ENCODE results near the gene TRIO. TPM values are rescaled to one million over a fixed set of nuclear protein-coding genes. Genes with fewer than 3 reads are reported as not detected.

Gene TRIO
- polyA plus RNA-seq, 3 donors, result 1.7 to 45.8 (median 2.1) TPM

GRCh38 chr5:14481349-14481748 is 338.2 kb downstream of the TRIO start:
- no peak for DNase-seq
- Mint-ChIP-seq H3K9me3 (no peaks in the 10 kb centered on the region), H3K27me3 (ENCODE audit: low read depth in 3 of 3) (peaks cover 0 to 2% (median 0%) of the 10 kb centered on the region in 3 donors), H3K4me3 (no peak overlapping the region), H3K4me1 (peaks cover 10% of the 10 kb centered on the region), H3K36me3 (peaks cover 73 to 91% of the 10 kb centered on the region in 2 donors), H3K27ac (peak overlapping the region in 4 of 7 donors; percentile 22 to 41 (median 32))
- no peak overlapping the region for H3K9ac ChIP-seq (ENCODE audit: insufficient read depth, low read length, poor library complexity, severe bottlenecking)
- no peaks in the 10 kb centered on the region for H3K79me2 ChIP-seq (ENCODE audit: insufficient read depth, low read length)
- TF ChIP-seq CTCF (IDR thresholded peaks at IDR 0.05), result no peak
- no peaks in the 10 kb centered on the region for H3K9me3 ChIP-seq (replicated peaks in 1 of 2; ENCODE audit: control insufficient read depth in 1 of 2, insufficient read depth in 1 of 2, low read length in 2 of 2)
- H3K4me1 ChIP-seq (ENCODE audit: control insufficient read depth in 1 of 2, insufficient read depth in 2 of 2, low read length in 2 of 2), result peaks cover 4 to 14% of the 10 kb centered on the region in 2 donors
- H3K4me2 ChIP-seq (replicated peaks; ENCODE audit: extremely low read depth, low read length, poor library complexity, severe bottlenecking), result no peak overlapping the region
- 92% methylated on average over 8 of the region's 8 CpGs for WGBS (ENCODE audit: insufficient coverage)
- no peak overlapping the region for H3K4me3 ChIP-seq (replicated peaks in 1 of 3; ENCODE audit: low read depth in 2 of 3, low read length in 3 of 3)
- intact Hi-C loops (cut with micrococcal nuclease), result no loop called here
- peak overlapping the region in 1 of 2 donors; percentile 29 for H3K27ac ChIP-seq (ENCODE audit: low read depth in 1 of 2, low read length in 2 of 2)
- H3K27me3 ChIP-seq (ENCODE audit: control insufficient read depth in 2 of 2, insufficient read depth in 2 of 2, low read length in 2 of 2), result no peaks in the 10 kb centered on the region
- peaks cover 65 to 98% of the 10 kb centered on the region in 2 donors for H3K36me3 ChIP-seq (replicated peaks in 1 of 2; ENCODE audit: control insufficient read depth in 1 of 2, insufficient read depth in 2 of 2, low read length in 2 of 2)
- no peaks in the 10 kb centered on the region for H4K20me1 ChIP-seq (ENCODE audit: insufficient read depth, low read length)
- no peak overlapping the region for H2AFZ ChIP-seq (ENCODE audit: insufficient read depth, low read depth, low read length, poor library complexity, severe bottlenecking)

DNA sequence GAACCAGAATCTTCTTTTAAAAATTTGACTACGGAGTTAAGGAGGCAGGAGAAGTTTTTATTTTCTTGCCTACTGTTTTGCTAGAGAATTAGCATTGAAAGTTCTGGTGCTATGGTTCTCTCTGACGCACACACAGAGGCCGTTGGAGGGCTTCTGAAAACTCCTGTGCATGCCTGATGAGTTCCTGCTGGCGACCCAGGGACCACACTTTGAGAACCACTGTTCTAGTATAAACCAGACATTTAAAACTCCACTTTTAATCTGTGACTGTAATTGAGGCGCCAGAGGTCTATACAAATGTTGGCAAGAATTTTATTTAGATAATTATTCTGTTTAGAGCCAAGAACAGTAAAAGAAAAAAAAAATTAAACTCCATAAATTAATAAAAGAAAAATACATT is 338.9 kb downstream of the TRIO start:
- Histone ChIP-seq H3K36me3 (replicated peaks in 1 of 2; ENCODE audit: control insufficient read depth in 1 of 2, insufficient read depth in 2 of 2, low read length in 2 of 2) (peaks cover 68 to 98% of the 10 kb centered on the region in 2 donors), H3K4me3 (replicated peaks in 1 of 3; ENCODE audit: low read depth in 2 of 3, low read length in 3 of 3) (no peak overlapping the region), H2AFZ (ENCODE audit: insufficient read depth, low read depth, low read length, poor library complexity, severe bottlenecking) (no peak overlapping the region), H4K20me1 (ENCODE audit: insufficient read depth, low read length) (no peaks in the 10 kb centered on the region), H3K27me3 (ENCODE audit: control insufficient read depth in 2 of 2, insufficient read depth in 2 of 2, low read length in 2 of 2) (no peaks in the 10 kb centered on the region), H3K4me1 (ENCODE audit: control insufficient read depth in 1 of 2, insufficient read depth in 2 of 2, low read length in 2 of 2) (peaks cover 4 to 9% of the 10 kb centered on the region in 2 donors), H3K27ac (ENCODE audit: low read depth in 1 of 2, low read length in 2 of 2) (no peak overlapping the region), H3K9ac (ENCODE audit: insufficient read depth, low read length, poor library complexity, severe bottlenecking) (no peak overlapping the region), H3K4me2 (replicated peaks; ENCODE audit: extremely low read depth, low read length, poor library complexity, severe bottlenecking) (no peak overlapping the region), H3K9me3 (replicated peaks in 1 of 2; ENCODE audit: control insufficient read depth in 1 of 2, insufficient read depth in 1 of 2, low read length in 2 of 2) (no peaks in the 10 kb centered on the region), H3K79me2 (ENCODE audit: insufficient read depth, low read length) (no peaks in the 10 kb centered on the region)
- DNase-seq, result no peak
- H3K27ac Mint-ChIP-seq, result no peak overlapping the region
- TF ChIP-seq CTCF (IDR thresholded peaks at IDR 0.05), result no peak
- H3K4me3 Mint-ChIP-seq, result no peak overlapping the region
- WGBS (ENCODE audit: insufficient coverage), result no CpG with 5 or more reads among the region's 5 CpGs
- peaks cover 0 to 2% (median 0%) of the 10 kb centered on the region in 3 donors for H3K27me3 Mint-ChIP-seq (ENCODE audit: low read depth in 3 of 3)
- H3K36me3 Mint-ChIP-seq, result peaks cover 75 to 91% of the 10 kb centered on the region in 2 donors
- peaks cover 10% of the 10 kb centered on the region for H3K4me1 Mint-ChIP-seq
- intact Hi-C loops (cut with micrococcal nuclease), result no loop called here
- no peaks in the 10 kb centered on the region for H3K9me3 Mint-ChIP-seq

Data from CD14-positive monocyte (primary cell).